Measurements from ENCODE around the gene USP20. TPM values are rescaled to one million over a fixed set of nuclear protein-coding genes. Genes with fewer than 3 reads are reported as not detected.

The USP20 gene
- total RNA-seq, 1 donor from 2014 or later, result 44.3 TPM

DNA sequence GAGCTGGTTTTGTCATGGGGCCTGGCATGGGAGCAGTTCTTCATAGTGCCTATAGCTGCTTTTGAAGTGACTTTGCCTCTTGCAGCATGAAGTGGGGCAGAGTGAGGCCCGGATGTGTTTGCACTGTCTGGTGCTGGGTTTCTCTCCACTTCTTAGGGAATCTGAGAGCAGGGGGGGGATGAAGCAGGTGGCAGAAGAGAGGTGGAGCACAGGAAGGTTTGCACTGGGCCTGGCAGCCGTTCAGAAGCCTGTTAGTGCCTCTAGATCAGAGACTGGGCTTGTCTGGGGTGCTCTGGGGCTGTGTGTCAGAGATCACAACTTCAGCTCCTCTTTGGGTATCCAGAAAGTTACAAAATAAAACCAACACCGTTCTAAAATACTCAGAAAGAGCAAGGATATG lies 18.4 kb downstream of the USP20 start:
- peak overlapping the region; percentile 51 for H3K27ac Mint-ChIP-seq
- peaks cover 39% of the 10 kb centered on the region for H3K4me1 Mint-ChIP-seq
- peaks cover 68% of the 10 kb centered on the region for H3K36me3 Mint-ChIP-seq (ENCODE audit: low read depth)
- no peaks in the 10 kb centered on the region for H3K9me3 Mint-ChIP-seq
- H3K4me3 Mint-ChIP-seq, result no peak overlapping the region
- H3K27me3 Mint-ChIP-seq, result no peaks in the 10 kb centered on the region
- DNase-seq, result no peak
- intact Hi-C loops (cut with micrococcal nuclease), result no loop called here

DNA sequence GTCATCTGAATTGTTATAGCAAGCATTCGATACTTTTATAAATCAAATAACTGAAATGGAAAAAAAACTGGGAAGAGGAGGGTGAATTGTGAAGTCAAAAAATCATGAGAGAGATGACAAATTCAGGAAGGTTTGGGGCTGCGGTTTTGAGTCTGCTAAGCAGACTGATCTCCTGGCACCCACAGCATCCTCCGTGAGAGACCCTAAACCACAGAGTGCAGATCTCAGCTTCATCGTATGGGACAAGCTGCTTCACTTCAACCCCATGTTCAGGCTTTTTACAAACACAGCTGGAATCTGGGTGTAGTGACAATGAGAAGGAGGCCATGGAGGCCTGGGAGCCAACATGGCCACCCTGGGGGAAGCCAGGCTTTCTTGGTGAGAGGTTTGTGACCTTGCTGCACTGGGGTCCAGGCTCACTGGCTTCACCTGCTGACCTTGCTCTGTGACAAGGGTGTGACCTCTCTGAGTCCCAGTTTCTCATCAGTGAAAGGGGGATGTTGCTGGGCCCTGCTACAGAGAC lies 19.4 kb downstream of the USP20 start:
- DNase-seq, result peak; percentile 65
- H3K4me3 Mint-ChIP-seq, result peak overlapping the region; percentile 29
- H3K4me1 Mint-ChIP-seq, result peaks cover 41% of the 10 kb centered on the region
- H3K27me3 Mint-ChIP-seq, result no peaks in the 10 kb centered on the region
- peak overlapping the region; percentile 83 for H3K27ac Mint-ChIP-seq
- H3K36me3 Mint-ChIP-seq (ENCODE audit: low read depth), result peaks cover 73% of the 10 kb centered on the region
- no peaks in the 10 kb centered on the region for H3K9me3 Mint-ChIP-seq
- intact Hi-C loops (cut with micrococcal nuclease), result no loop called here

DNA sequence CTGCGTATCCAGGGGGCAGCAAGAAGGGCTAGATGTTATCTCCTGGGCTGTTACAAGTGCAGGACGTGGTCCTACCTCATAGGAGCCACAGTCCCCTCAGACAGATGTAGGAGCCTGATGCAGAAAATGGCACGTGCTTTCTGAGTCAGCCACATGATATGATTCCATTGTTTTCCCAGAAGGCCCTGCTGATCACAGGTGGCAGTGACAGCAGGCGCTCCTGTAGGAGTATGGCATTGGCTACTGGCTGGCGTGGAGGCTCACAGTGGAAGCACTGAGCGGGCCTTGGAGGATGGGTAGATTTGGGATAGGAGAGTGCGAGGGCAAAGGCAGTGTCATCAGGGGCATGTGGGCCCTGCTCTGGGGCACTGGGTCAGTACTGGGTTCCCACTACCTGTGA lies 21.9 kb downstream of the USP20 start:
- Mint-ChIP-seq H3K9me3 (no peaks in the 10 kb centered on the region), H3K4me3 (no peak overlapping the region), H3K4me1 (peaks cover 58% of the 10 kb centered on the region), H3K27me3 (no peaks in the 10 kb centered on the region), H3K27ac (peak overlapping the region; percentile 62), H3K36me3 (ENCODE audit: low read depth) (peaks cover 72% of the 10 kb centered on the region)
- intact Hi-C loops (cut with micrococcal nuclease), result no loop called here
- DNase-seq, result no peak

DNA sequence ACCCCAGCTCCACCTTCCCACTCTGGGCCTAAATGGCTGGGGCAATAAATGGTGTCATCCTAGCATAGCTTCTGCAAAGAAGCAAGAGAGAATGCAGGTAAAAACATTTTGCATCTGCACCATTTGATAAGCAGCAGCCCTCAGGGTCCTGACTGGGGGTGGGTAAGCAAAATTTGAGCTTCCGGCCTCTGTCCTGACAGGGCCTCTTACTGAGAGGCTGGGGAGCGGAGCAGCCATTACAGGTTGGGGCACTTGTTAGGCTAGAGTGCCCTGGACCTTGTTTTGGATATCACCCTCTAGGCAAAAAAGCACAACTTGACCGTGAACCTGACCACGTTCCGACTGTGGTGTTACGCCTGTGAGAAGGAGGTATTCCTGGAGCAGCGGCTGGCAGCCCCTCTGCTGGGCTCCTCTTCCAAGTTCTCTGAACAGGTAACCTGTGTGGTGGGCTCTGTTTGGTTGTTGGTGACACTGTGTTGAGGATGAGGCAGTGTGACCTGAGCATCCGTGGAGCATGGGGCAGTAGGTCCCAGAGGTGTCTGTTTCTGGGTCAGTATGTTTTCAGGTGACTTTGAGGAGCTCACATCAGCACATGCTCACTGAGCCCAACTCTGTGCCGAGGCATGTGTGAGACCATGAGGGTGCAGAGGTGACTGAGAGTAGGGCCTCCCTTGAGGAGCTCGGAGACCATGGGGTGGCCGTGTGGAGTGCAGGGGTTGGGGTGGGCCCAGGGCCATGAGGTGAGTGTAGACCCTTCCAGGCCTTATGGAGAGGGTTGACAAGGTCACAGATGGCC lies 23.1 kb downstream of the USP20 start:
- intact Hi-C loops (cut with micrococcal nuclease), result no loop called here
- Mint-ChIP-seq H3K4me1 (peaks cover 60% of the 10 kb centered on the region), H3K4me3 (no peak overlapping the region), H3K27me3 (no peaks in the 10 kb centered on the region), H3K9me3 (no peaks in the 10 kb centered on the region), H3K36me3 (ENCODE audit: low read depth) (peaks cover 67% of the 10 kb centered on the region), H3K27ac (peak overlapping the region; percentile 69)
- no peak for DNase-seq

DNA sequence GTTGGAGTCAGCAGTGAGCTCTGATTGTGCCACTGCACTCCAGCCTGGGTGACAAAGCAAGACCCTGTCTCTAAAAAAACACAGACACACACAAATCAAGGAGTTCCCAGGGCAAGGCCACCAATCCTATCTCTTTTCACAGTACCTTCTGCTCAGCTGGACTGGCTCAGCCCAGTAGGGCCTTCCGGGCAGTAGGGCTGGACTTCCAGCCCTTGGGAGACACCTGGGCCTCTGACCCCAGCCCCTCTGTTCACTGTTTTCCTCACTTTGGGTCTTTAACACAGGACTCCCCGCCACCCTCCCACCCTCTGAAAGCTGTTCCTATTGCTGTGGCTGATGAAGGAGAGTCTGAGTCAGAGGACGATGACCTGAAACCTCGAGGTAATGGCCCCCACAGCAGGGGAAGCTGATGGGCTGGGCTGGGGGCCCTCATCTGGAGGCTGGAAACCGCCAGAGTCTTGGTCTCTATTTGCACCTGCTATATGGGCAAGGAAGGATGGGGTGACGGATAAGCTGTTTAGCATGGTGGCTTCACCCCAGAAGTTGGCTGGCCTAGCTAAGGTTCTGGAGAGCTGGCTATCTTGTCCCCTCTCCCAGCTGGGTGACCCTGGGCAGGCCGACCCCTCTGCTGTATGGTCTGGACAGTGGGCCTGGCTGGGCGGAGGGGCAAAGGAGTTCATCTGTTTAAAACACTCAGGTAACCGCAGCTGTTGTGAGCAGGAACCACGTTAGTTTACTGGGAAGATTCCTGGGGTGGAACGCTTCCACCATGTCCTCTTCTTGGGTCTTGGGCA lies 25.6 kb downstream of the USP20 start:
- peak; percentile 65 for DNase-seq
- peak overlapping the region; percentile 88 for H3K27ac Mint-ChIP-seq

DNA sequence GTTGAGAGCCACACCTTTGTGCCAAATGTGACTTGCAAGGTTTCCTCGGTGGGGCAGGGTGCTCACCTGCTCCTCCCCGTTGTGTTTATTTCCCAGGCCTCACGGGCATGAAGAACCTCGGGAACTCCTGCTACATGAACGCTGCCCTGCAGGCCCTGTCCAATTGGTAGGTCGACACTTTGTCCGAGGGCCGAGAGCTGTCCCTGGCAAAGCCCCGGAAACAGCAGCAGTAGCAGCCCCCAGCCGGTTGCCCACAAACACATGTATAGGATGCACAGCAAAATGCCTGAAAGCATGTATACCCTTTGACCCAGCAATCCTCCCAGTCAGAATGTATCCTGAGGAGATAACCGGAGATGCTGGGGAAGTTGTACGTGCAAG lies 26.2 kb downstream of the USP20 start:
- Mint-ChIP-seq H3K9me3 (no peaks in the 10 kb centered on the region), H3K36me3 (ENCODE audit: low read depth) (peaks cover 56% of the 10 kb centered on the region), H3K27me3 (no peaks in the 10 kb centered on the region), H3K27ac (peak overlapping the region; percentile 88), H3K4me1 (peaks cover 53% of the 10 kb centered on the region), H3K4me3 (peak overlapping the region; percentile 42)
- intact Hi-C loops (cut with micrococcal nuclease), result loop anchor here (2.0 kb wide), 1 partner anchor 17 kb away; no protein-coding TSS in a partner anchor
- DNase-seq, result peak; percentile 55

More for the DNA sequence above, 25.6 kb downstream of the USP20 start:
- Mint-ChIP-seq H3K36me3 (ENCODE audit: low read depth) (peaks cover 58% of the 10 kb centered on the region), H3K4me1 (peaks cover 52% of the 10 kb centered on the region), H3K9me3 (no peaks in the 10 kb centered on the region), H3K4me3 (peak overlapping the region; percentile 42), H3K27me3 (no peaks in the 10 kb centered on the region)
- intact Hi-C loops (cut with micrococcal nuclease), result loop anchor here (2.0 kb wide), 1 partner anchor 16 kb away; no protein-coding TSS in a partner anchor

DNA sequence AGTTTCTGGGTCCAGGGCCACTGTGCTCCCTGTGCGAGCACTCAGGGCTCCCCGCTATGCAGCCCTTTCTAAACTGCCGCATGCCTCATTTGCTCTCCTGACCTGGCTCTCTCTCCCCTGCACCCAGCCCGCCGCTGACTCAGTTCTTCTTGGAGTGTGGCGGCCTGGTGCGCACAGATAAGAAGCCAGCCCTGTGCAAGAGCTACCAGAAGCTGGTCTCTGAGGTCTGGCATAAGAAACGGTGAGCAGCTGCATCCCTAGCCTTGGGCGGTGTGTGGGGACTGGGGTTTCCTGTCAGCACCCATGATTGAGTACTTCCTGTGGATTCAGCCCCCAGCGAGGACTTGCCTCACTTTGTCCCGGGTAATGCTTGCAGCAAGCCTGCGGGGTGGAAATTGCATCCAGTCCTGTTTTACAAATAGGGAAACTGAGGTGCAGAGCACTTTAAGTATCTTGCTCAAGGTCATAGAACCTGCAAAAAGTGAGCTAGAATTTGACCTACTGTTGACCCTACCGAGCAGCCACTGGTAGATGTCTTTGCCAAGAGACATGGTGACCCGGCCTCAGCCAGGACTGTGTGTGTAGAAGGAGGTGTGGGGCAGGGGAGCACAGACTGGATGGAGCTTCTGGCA lies 27.9 kb downstream of the USP20 start:
- Mint-ChIP-seq H3K9me3 (no peaks in the 10 kb centered on the region), H3K36me3 (ENCODE audit: low read depth) (peaks cover 54% of the 10 kb centered on the region), H3K4me3 (peak overlapping the region; percentile 77), H3K4me1 (peaks cover 64% of the 10 kb centered on the region), H3K27me3 (no peaks in the 10 kb centered on the region), H3K27ac (peak overlapping the region; percentile 93)
- intact Hi-C loops (cut with micrococcal nuclease), result no loop called here
- DNase-seq, result peak; percentile 93

DNA sequence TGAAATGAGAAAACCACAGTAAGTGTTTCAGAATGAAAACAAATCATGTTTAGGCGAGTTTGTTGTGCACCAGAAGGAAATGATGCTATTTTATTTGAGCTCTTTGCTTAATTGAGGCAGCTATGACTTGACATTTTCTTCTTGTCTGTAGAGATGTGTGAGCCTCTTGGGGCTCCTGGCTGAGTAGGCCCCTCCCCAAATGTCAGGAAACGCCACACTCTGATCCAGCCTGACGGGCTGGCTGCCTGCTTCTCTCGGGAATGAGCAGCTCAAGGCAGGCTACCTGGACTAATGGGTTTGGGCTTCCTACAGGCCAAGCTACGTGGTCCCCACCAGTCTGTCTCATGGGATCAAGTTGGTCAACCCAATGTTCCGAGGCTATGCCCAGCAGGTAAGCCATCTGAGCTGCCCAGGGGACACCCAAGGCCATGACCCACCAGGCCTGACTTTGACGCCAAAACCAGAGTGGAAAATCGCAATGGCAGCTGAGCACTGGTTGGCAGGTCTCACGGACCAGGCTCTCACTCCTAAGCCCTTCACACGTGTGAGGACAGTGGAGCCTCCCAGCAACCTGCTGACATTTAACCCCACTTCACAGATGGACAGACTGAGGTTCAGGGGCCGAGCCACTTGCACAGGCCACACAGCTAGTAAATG lies 29.9 kb downstream of the USP20 start:
- no peaks in the 10 kb centered on the region for H3K27me3 Mint-ChIP-seq
- peaks cover 71% of the 10 kb centered on the region for H3K4me1 Mint-ChIP-seq
- peaks cover 48% of the 10 kb centered on the region for H3K36me3 Mint-ChIP-seq (ENCODE audit: low read depth)
- H3K27ac Mint-ChIP-seq, result peak overlapping the region; percentile 93
- intact Hi-C loops (cut with micrococcal nuclease), result no loop called here
- H3K4me3 Mint-ChIP-seq, result peak overlapping the region; percentile 45
- DNase-seq, result peak; percentile 68
- H3K9me3 Mint-ChIP-seq, result no peaks in the 10 kb centered on the region

DNA sequence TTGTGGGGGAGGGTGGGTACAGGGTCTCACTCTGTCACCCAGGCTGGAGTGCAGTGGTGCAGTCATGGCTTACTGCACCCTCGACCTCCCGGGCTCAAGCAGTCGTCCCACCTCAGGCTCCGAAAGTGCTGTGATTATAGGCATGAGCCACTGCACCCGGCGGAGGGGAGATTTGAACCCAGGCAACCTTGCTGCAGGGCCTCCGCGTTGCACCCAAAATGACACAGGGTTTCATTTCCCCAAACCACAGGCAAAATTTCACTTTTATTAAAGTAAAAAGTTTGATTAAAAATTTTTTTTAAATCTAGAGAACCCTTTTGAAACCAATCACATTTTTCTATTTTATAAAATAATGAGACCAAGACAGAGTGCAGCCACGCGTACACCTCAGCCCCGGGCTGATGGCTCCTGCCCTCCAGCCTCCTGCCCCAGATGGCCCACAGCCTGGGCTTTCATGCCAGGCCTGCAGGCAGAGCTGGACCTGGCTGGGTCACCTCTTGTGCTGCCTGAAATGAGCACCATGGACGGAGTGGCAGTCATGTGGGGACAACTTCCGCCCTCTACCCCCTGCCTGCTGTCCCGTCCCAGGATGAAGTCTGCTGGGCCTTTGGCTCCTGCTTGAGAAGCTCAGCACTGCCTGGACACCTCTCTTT lies 30.5 kb downstream of the USP20 start:
- H3K4me1 Mint-ChIP-seq, result peaks cover 72% of the 10 kb centered on the region
- H3K27me3 Mint-ChIP-seq, result no peaks in the 10 kb centered on the region
- peaks cover 49% of the 10 kb centered on the region for H3K36me3 Mint-ChIP-seq (ENCODE audit: low read depth)
- no peaks in the 10 kb centered on the region for H3K9me3 Mint-ChIP-seq
- DNase-seq, result peak; percentile 59
- intact Hi-C loops (cut with micrococcal nuclease), result no loop called here
- H3K27ac Mint-ChIP-seq, result peak overlapping the region; percentile 89
- peak overlapping the region; percentile 38 for H3K4me3 Mint-ChIP-seq

DNA sequence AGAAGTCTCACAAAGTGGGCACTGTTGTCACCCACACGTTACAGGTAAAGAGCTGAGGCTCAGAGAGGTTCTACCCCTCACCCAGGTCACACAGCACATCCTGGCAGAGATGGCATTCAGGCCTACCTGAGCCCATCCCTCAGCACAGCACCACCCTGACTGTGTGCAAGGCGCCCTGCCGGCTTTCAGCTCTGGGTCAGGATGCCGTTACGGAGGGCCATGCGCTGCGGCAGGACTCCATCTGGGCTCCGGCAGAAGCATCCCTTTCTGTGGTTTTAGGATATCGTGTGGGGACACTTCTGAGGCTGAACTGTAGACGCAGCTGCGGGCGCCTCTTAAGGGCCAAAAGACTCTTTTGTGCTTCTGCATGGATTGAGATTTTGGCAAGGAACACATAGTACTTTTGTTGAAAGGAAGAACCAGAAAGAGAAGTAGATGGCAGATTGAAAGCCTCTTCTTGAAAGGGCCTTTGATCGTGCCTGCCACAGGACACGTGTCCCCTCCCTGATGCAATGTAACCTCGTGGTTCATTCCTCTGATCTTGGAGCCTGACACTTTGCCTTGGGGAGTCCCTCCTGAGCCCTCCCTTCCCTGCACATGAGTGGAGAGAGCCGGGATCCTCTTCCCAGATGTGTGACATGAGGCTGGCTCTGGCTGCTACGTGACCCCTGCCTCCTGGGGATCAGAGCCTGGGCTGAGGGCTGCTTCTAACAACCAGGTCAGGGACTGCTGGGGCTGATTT lies 31.3 kb downstream of the USP20 start:
- H3K4me1 Mint-ChIP-seq, result peaks cover 70% of the 10 kb centered on the region
- peak overlapping the region; percentile 38 for H3K4me3 Mint-ChIP-seq
- intact Hi-C loops (cut with micrococcal nuclease), result no loop called here
- peak overlapping the region; percentile 89 for H3K27ac Mint-ChIP-seq
- H3K27me3 Mint-ChIP-seq, result no peaks in the 10 kb centered on the region
- peaks cover 47% of the 10 kb centered on the region for H3K36me3 Mint-ChIP-seq (ENCODE audit: low read depth)
- DNase-seq, result peak; percentile 86
- no peaks in the 10 kb centered on the region for H3K9me3 Mint-ChIP-seq

DNA sequence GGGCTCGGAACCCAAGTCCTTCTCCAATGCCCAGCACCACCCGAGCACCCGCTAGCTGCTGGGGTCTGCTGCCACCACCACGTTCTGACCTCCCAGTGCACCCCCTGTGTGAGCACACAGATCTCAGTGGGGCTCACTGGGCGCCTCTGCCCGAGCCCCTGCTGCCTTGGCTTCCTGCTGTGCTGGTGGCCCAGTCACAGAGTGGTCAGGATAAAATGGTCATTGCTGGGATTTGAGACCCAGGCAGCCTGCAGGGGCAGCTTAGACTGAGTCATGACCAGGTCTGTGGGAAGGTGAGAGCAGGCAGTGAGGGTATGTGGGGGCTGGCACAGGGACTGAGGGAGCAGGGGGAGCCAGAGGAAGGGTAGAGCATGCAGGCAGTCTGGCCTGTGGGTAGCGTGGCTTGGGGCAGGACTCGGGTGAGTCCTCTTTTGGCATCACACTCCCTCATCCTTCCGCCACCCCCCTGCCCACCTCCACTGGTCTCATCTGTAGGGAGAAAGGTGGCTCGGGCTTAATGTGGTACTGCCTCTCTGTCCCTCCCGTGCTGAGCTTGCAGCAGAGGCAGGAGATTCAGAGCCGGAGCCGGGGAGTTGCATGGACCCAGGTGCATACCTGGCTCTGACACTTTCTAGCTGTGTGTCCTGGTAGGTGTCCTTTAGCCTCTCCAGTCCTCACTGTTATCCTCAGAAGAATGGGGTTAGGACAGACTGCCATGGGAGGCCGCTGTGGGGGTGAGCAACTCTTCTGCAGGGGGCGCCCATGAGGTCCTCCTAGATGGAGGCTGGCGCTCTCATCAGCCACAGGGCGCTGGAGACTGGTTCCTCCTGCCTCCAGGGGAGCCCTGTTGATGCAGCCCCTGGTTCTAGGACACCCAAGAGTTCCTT lies 32.1 kb downstream of the USP20 start:
- peak overlapping the region; percentile 89 for H3K27ac Mint-ChIP-seq
- peak overlapping the region; percentile 51 for H3K4me3 Mint-ChIP-seq
- peaks cover 66% of the 10 kb centered on the region for H3K4me1 Mint-ChIP-seq
- H3K9me3 Mint-ChIP-seq, result no peaks in the 10 kb centered on the region
- H3K36me3 Mint-ChIP-seq (ENCODE audit: low read depth), result peaks cover 44% of the 10 kb centered on the region
- intact Hi-C loops (cut with micrococcal nuclease), result loop anchor here (2.0 kb wide), 1 partner anchor 17 kb away; no protein-coding TSS in a partner anchor
- peak; percentile 72 for DNase-seq
- H3K27me3 Mint-ChIP-seq, result no peaks in the 10 kb centered on the region

Measured in activated CD4-positive, alpha-beta T cell treated with anti-CD3 and anti-CD28 coated beads, Interleukin-2, amount 10 ng/mL, durations not matched to agents 24 days and 14 days (primary cell).